ENCODE measurements around the gene PSMD9.

- TF ChIP-seq POLR2AphosphoS5 (IDR thresholded peaks at IDR 0.05) (no peak), EP300 (IDR thresholded peaks at IDR 0.05) (no peak)
Observed at GRCh38 chr12:121946313-121947025, 57.9 kb downstream of the PSMD9 start.
